ENCODE measurements around the gene ZRANB3. TPM values are rescaled to one million over a fixed set of nuclear protein-coding genes. Genes with fewer than 3 reads are reported as not detected.

ZRANB3 gene
- total RNA-seq, 1 experiment from 2014 or later, result 11.3 TPM

DNA sequence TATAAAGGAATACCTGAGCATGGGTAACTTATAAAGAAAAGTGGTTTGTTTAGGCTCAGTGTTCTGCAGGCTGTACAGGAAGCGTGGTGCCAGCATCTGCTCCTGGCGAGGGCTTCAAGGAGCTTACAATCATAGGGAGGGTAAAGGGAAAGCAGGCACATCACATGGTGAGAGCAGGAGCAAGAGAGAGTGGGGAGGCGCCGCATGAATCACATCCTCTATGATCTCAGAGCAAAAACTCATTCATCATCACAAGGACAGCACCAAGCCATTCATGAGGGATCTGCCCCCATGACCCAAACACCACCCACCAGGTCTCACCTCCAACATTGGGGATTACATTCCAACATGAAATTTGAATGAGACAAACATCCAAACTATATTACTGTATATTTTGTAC lies 32.8 kb upstream of the ZRANB3 start:
- no peak for DNase-seq
- Histone ChIP-seq H3K4me3 (no peak overlapping the region), H3K4me1 (replicated peaks; ENCODE audit: insufficient read depth) (no peaks in the 10 kb centered on the region), H3F3A (ENCODE audit: insufficient read depth, low read depth) (no peaks in the 10 kb centered on the region), H3K9me3 (ENCODE audit: insufficient read depth, low read depth) (no peaks in the 10 kb centered on the region), H4K20me1 (ENCODE audit: insufficient read depth) (no peaks in the 10 kb centered on the region), H3K79me2 (ENCODE audit: low read depth) (no peaks in the 10 kb centered on the region), H3K27ac (no peak overlapping the region), H3K4me2 (no peak overlapping the region), H3K27me3 (ENCODE audit: insufficient read depth, low read depth) (no peaks in the 10 kb centered on the region), H3K9me2 (ENCODE audit: insufficient read depth) (no peaks in the 10 kb centered on the region), H3K36me3 (ENCODE audit: low read depth) (no peaks in the 10 kb centered on the region), H2AFZ (no peak overlapping the region)
- no peak for TF ChIP-seq EZH2 (IDR thresholded peaks at IDR 0.05; ENCODE audit: low read depth)
- TF ChIP-seq, protein P1, sequence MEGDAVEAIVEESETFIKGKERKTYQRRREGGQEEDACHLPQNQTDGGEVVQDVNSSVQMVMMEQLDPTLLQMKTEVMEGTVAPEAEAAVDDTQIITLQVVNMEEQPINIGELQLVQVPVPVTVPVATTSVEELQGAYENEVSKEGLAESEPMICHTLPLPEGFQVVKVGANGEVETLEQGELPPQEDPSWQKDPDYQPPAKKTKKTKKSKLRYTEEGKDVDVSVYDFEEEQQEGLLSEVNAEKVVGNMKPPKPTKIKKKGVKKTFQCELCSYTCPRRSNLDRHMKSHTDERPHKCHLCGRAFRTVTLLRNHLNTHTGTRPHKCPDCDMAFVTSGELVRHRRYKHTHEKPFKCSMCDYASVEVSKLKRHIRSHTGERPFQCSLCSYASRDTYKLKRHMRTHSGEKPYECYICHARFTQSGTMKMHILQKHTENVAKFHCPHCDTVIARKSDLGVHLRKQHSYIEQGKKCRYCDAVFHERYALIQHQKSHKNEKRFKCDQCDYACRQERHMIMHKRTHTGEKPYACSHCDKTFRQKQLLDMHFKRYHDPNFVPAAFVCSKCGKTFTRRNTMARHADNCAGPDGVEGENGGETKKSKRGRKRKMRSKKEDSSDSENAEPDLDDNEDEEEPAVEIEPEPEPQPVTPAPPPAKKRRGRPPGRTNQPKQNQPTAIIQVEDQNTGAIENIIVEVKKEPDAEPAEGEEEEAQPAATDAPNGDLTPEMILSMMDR (conservative IDR thresholded peaks at IDR 0.05), result no peak
- ChIA-PET CTCF (no interaction called here), POLR2A (ENCODE audit: unreplicated experiment) (no interaction called here)
- intact Hi-C loops (cut with micrococcal nuclease; ENCODE audit: unreplicated experiment), result loop anchor here (2.0 kb wide), 1 partner anchor 23 kb away; no protein-coding TSS in a partner anchor
- BruUV-seq (replicated peaks), result no TSS peak

DNA sequence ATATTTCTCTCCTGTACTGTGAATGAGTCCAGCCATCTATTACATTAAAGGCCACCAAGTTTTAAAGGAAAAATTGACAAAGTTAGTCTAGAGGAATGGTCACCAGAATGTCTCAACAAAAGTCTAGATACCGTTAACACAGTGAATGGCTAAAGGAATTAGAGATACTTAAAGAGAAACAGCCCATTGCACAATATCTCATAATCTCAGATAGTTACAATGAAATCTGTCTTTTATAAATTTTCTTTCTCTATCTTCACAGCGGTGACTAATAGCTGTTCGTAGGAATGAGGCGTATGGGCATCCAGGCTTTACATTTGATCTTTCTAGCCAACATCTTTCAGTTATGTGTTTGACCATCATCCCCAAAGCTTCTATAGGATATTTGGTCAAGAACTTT lies 30.9 kb upstream of the ZRANB3 start:
- Histone ChIP-seq H3F3A (ENCODE audit: insufficient read depth, low read depth) (no peaks in the 10 kb centered on the region), H2AFZ (no peak overlapping the region), H3K36me3 (ENCODE audit: low read depth) (no peaks in the 10 kb centered on the region), H3K4me3 (no peak overlapping the region), H3K4me2 (no peak overlapping the region), H3K4me1 (replicated peaks; ENCODE audit: insufficient read depth) (no peaks in the 10 kb centered on the region), H3K9me2 (ENCODE audit: insufficient read depth) (no peaks in the 10 kb centered on the region), H3K9me3 (ENCODE audit: insufficient read depth, low read depth) (no peaks in the 10 kb centered on the region), H3K27me3 (ENCODE audit: insufficient read depth, low read depth) (no peaks in the 10 kb centered on the region), H4K20me1 (ENCODE audit: insufficient read depth) (no peaks in the 10 kb centered on the region), H3K27ac (no peak overlapping the region), H3K79me2 (ENCODE audit: low read depth) (no peaks in the 10 kb centered on the region)
- DNase-seq, result no peak
- ChIA-PET POLR2A (ENCODE audit: unreplicated experiment) (no interaction called here), CTCF (no interaction called here)
- TF ChIP-seq, protein P1 (conservative IDR thresholded peaks at IDR 0.05), result no peak
- no peak for TF ChIP-seq EZH2 (IDR thresholded peaks at IDR 0.05; ENCODE audit: low read depth)
- intact Hi-C loops (cut with micrococcal nuclease; ENCODE audit: unreplicated experiment), result no loop called here
- BruUV-seq (replicated peaks), result no TSS peak

DNA sequence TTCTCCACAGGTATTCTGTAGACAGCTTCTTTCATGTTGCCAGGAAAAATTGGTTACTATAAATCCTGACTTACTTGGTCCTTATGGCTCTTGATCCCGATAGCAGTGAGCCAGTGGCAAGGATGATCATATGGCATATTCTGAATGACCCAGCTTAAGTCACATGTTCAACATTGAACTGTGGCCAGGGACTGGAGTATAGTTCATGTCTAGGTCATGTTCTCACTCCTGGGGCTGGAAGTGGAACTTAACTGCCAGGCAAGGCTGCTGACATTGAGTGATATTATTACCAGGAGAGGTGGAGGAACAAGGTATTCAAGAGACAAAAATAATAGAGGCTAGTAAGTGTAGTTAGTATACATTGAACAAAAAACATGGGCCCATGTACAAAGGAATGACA lies 26.5 kb upstream of the ZRANB3 start:
- DNase-seq, result no peak
- CTCF ChIA-PET, result no interaction called here
- Histone ChIP-seq H3K4me3 (no peak overlapping the region), H4K20me1 (ENCODE audit: insufficient read depth) (0 out of 2 replicates have a peak, but pooled peaks cover 2% of the 10 kb centered on the region), H3K9me2 (ENCODE audit: insufficient read depth) (no peaks in the 10 kb centered on the region), H3K36me3 (ENCODE audit: low read depth) (no peaks in the 10 kb centered on the region), H3F3A (ENCODE audit: insufficient read depth, low read depth) (no peaks in the 10 kb centered on the region), H3K27me3 (ENCODE audit: insufficient read depth, low read depth) (no peaks in the 10 kb centered on the region), H2AFZ (no peak overlapping the region), H3K4me2 (no peak overlapping the region), H3K9me3 (ENCODE audit: insufficient read depth, low read depth) (no peaks in the 10 kb centered on the region), H3K27ac (no peak overlapping the region), H3K4me1 (replicated peaks; ENCODE audit: insufficient read depth) (no peaks in the 10 kb centered on the region), H3K79me2 (ENCODE audit: low read depth) (peaks cover 14% of the 10 kb centered on the region)
- intact Hi-C loops (cut with micrococcal nuclease; ENCODE audit: unreplicated experiment), result no loop called here
- POLR2A ChIA-PET (ENCODE audit: unreplicated experiment), result no interaction called here
- no TSS peak for BruUV-seq (replicated peaks)
- TF ChIP-seq EZH2 (IDR thresholded peaks at IDR 0.05; ENCODE audit: low read depth), result no peak
- TF ChIP-seq, protein P1 (conservative IDR thresholded peaks at IDR 0.05), result no peak
